Muscle layer of colon (tissue), 2 donors: ENCODE measurements around the gene CDH20.
A peak's percentile ranks its signal among the peaks of the same experiment; 100 is the strongest.

Experiments
- H3K27ac ChIP-seq: one replicate; pipeline ENCODE4 v1.7.0; 2013; ENCODE audit warnings: low read depth, mild to moderate bottlenecking, low read length, moderate library complexity
- H3K27me3 ChIP-seq, 2 donors: one replicate each; pipeline ENCODE4 v1.7.0; 2013; ENCODE audit warnings: low read length in 2 of 2, mild to moderate bottlenecking in 2 of 2; ENCODE audit not compliant: insufficient read depth in 2 of 2, control insufficient read depth in 1 of 2
- H3K36me3 ChIP-seq: one replicate; pipeline ENCODE4 v1.7.0; 2013; ENCODE audit warnings: mild to moderate bottlenecking, low read length; ENCODE audit not compliant: insufficient read depth
- H3K4me1 ChIP-seq: one replicate; pipeline ENCODE4 v1.7.0; 2013; ENCODE audit warnings: mild to moderate bottlenecking, low read length; ENCODE audit not compliant: insufficient read depth
- H3K4me3 ChIP-seq, 2 donors: one replicate each; pipeline ENCODE4 v1.7.0; 2013; ENCODE audit warnings: low read length in 2 of 2, low read depth in 1 of 2, mild to moderate bottlenecking in 1 of 2, moderate library complexity in 1 of 2
- H3K9ac ChIP-seq: one replicate; pipeline ENCODE4 v1.7.0; 2013; ENCODE audit warnings: low read length
- H3K9me3 ChIP-seq: one replicate; pipeline ENCODE4 v1.7.0; 2013; ENCODE audit warnings: mild to moderate bottlenecking, low read length
- donor health status: abdominal sarcoma.
- donor health status: Adenocarcinoma of cecum.

CDH20 gene

GRCh38 chr18:61581578-61582201, 248.5 kb downstream of the CDH20 start:
- Histone ChIP-seq H3K27me3 (peaks cover 0 to 4% of the 10 kb centered on the region in 2 donors), H3K36me3 (no peaks in the 10 kb centered on the region), H3K9me3 (no peaks in the 10 kb centered on the region), H3K4me3 (peak overlapping the region; percentile 22 to 47), H3K9ac (no peak overlapping the region), H3K4me1 (peaks cover 11% of the 10 kb centered on the region), H3K27ac (no peak overlapping the region)

- no peak overlapping the region for H3K9ac ChIP-seq
- no peak overlapping the region for H3K27ac ChIP-seq
- H3K9me3 ChIP-seq: no peaks in the 10 kb centered on the region
- peak overlapping the region; percentile 22 to 47 for H3K4me3 ChIP-seq
- peaks cover 11% of the 10 kb centered on the region for H3K4me1 ChIP-seq
- peaks cover 0 to 4% of the 10 kb centered on the region in 2 donors for H3K27me3 ChIP-seq
- no peaks in the 10 kb centered on the region for H3K36me3 ChIP-seq
Measured at GRCh38 chr18:61582202-61582710, 249.0 kb downstream of the CDH20 start.

- H3K9ac ChIP-seq: no peak overlapping the region
- peaks cover 11% of the 10 kb centered on the region for H3K4me1 ChIP-seq
- no peaks in the 10 kb centered on the region for H3K9me3 ChIP-seq
- H3K27ac ChIP-seq: no peak overlapping the region
- no peak overlapping the region for H3K4me3 ChIP-seq
- no peaks in the 10 kb centered on the region for H3K36me3 ChIP-seq
- H3K27me3 ChIP-seq: no peaks in the 10 kb centered on the region
Measured at GRCh38 chr18:61583548-61583947, 250.3 kb downstream of the CDH20 start.

GRCh38 chr18:61587865-61588264, 254.6 kb downstream of the CDH20 start:
- no peak overlapping the region for H3K27ac ChIP-seq
- H3K9me3 ChIP-seq: no peaks in the 10 kb centered on the region
- H3K27me3 ChIP-seq: no peaks in the 10 kb centered on the region
- no peak overlapping the region for H3K4me3 ChIP-seq
- H3K4me1 ChIP-seq: no peaks in the 10 kb centered on the region
- no peaks in the 10 kb centered on the region for H3K36me3 ChIP-seq
- H3K9ac ChIP-seq: no peak overlapping the region

GRCh38 chr18:61589053-61589723, 256.0 kb downstream of the CDH20 start:
- Histone ChIP-seq H3K27me3 (no peaks in the 10 kb centered on the region), H3K27ac (no peak overlapping the region), H3K4me3 (no peak overlapping the region)

DNA sequence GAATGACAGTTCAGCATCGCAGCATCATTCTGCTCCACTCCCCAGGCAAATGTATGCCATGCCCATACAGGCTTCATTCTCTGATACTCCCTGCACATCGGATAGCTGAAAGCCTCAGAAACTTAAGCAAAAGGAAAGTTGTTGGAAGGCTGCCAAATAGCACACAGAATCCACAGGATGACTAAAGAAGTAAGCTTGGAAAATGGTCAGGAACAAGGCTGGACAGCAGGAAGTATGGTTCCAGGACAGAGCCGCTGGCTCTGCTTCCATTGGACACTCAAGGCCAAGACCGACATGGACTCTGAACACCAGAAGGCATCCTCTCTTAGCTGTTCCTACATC, 256.5 kb downstream of the CDH20 start:
- Histone ChIP-seq H3K9me3 (no peaks in the 10 kb centered on the region), H3K36me3 (no peaks in the 10 kb centered on the region), H3K27ac (no peak overlapping the region), H3K4me3 (no peak overlapping the region), H3K4me1 (no peaks in the 10 kb centered on the region), H3K9ac (no peak overlapping the region), H3K27me3 (no peaks in the 10 kb centered on the region)

More at GRCh38 chr18:61589053-61589723, 256.0 kb downstream of the CDH20 start:
- Histone ChIP-seq H3K9ac (no peak overlapping the region), H3K4me1 (no peaks in the 10 kb centered on the region), H3K36me3 (no peaks in the 10 kb centered on the region), H3K9me3 (no peaks in the 10 kb centered on the region)

- no peaks in the 10 kb centered on the region for H3K36me3 ChIP-seq
- no peaks in the 10 kb centered on the region for H3K9me3 ChIP-seq
- H3K4me1 ChIP-seq: no peaks in the 10 kb centered on the region
- no peaks in the 10 kb centered on the region for H3K27me3 ChIP-seq
- no peak overlapping the region for H3K9ac ChIP-seq
- H3K27ac ChIP-seq: no peak overlapping the region
- H3K4me3 ChIP-seq: no peak overlapping the region
Measured at GRCh38 chr18:61591253-61591652, 258.0 kb downstream of the CDH20 start.

GRCh38 chr18:61595615-61596251, 262.5 kb downstream of the CDH20 start:
- Histone ChIP-seq H3K4me3 (no peak overlapping the region), H3K27ac (no peak overlapping the region)

GRCh38 chr18:61596296-61596695, 263.1 kb downstream of the CDH20 start:
- Histone ChIP-seq H3K36me3 (no peaks in the 10 kb centered on the region), H3K9ac (no peak overlapping the region), H3K9me3 (no peaks in the 10 kb centered on the region), H3K4me3 (no peak overlapping the region), H3K27ac (no peak overlapping the region), H3K27me3 (no peaks in the 10 kb centered on the region), H3K4me1 (no peaks in the 10 kb centered on the region)

More at GRCh38 chr18:61595615-61596251, 262.5 kb downstream of the CDH20 start:
- Histone ChIP-seq H3K36me3 (no peaks in the 10 kb centered on the region), H3K4me1 (no peaks in the 10 kb centered on the region), H3K9ac (no peak overlapping the region), H3K9me3 (no peaks in the 10 kb centered on the region), H3K27me3 (no peaks in the 10 kb centered on the region)

GRCh38 chr18:61597316-61597715, 264.1 kb downstream of the CDH20 start:
- Histone ChIP-seq H3K36me3 (no peaks in the 10 kb centered on the region), H3K9me3 (no peaks in the 10 kb centered on the region), H3K27ac (no peak overlapping the region), H3K9ac (no peak overlapping the region), H3K27me3 (no peaks in the 10 kb centered on the region), H3K4me3 (no peak overlapping the region), H3K4me1 (no peaks in the 10 kb centered on the region)

- Histone ChIP-seq H3K9me3 (no peaks in the 10 kb centered on the region), H3K27ac (no peak overlapping the region), H3K9ac (no peak overlapping the region), H3K4me3 (no peak overlapping the region), H3K36me3 (no peaks in the 10 kb centered on the region), H3K4me1 (no peaks in the 10 kb centered on the region), H3K27me3 (peaks cover 0 to 7% of the 10 kb centered on the region in 2 donors)
Measured at GRCh38 chr18:61600422-61600821, 267.2 kb downstream of the CDH20 start.
